Retinal pigment epithelial cell (primary cell): ENCODE results near the gene KLHL13.

Experiments used
- DNase-seq: peaks from one replicate; pipeline ENCODE4 v3.0.0-alpha.2; 2010; ENCODE audit warnings: low read depth
- H3K4me3 ChIP-seq: 2 replicates; pipeline ENCODE4 v1.5.1; 2011; ENCODE audit warnings: mild to moderate bottlenecking, low read length, control low read depth, moderate library complexity
- CTCF ChIP-seq: conservative IDR thresholded peaks from 2 replicates; pipeline ENCODE4 v1.5.1; 2011; ENCODE audit warnings: low read depth, low read length, control low read depth, inconsistent platforms

KLHL13 gene

GRCh38 chrX:117860517-117860916 is 256.1 kb downstream of the KLHL13 start:
- no peak overlapping the region for H3K4me3 ChIP-seq
- no peak for DNase-seq
- no peak for TF ChIP-seq CTCF

GRCh38 chrX:117854806-117855205 is 261.8 kb downstream of the KLHL13 start:
- H3K4me3 ChIP-seq = no peak overlapping the region
- DNase-seq = no peak
- TF ChIP-seq CTCF = no peak

- no peak for DNase-seq
- TF ChIP-seq CTCF = no peak
- no peak overlapping the region for H3K4me3 ChIP-seq
Observed at GRCh38 chrX:117851025-117851424, 265.6 kb downstream of the KLHL13 start.
